IgD-negative memory B cell (primary cell): ENCODE data around the gene TAF11L4. TPM values are rescaled to one million over a fixed set of nuclear protein-coding genes. Genes with fewer than 3 reads are reported as not detected.
"Not testable (repeated sequence)": the region's sequence is repeated elsewhere in the genome, so short reads cannot be mapped to it uniquely, and the experiment has no call there.

Source experiments
- H3K27ac Mint-ChIP-seq, 3 donors: one replicate each; pipeline ENCODE4 v1.8.0; 2020 to 2022; ENCODE audit warnings: mild to moderate bottlenecking in 3 of 3, mixed read lengths in 3 of 3, moderate library complexity in 1 of 3
- H3K27me3 Mint-ChIP-seq: one replicate; pipeline ENCODE4 v1.8.0; 2021; ENCODE audit warnings: mixed read lengths
- H3K36me3 Mint-ChIP-seq: one replicate; pipeline ENCODE4 v1.8.0; 2020; ENCODE audit warnings: mild to moderate bottlenecking, mixed read lengths
- H3K4me1 Mint-ChIP-seq, 3 donors: one replicate each; pipeline ENCODE4 v1.8.0; 2020 to 2022; ENCODE audit warnings: mixed read lengths in 3 of 3, mild to moderate bottlenecking in 1 of 3
- H3K4me3 Mint-ChIP-seq, 4 donors: one replicate each; pipeline ENCODE4 v1.8.0; 2020 to 2022; ENCODE audit warnings: mild to moderate bottlenecking in 4 of 4, mixed read lengths in 4 of 4, moderate library complexity in 3 of 4
- H3K9me3 Mint-ChIP-seq, 3 donors: one replicate each; pipeline ENCODE4 v1.8.0; 2020 to 2021; ENCODE audit warnings: mixed read lengths in 3 of 3, mild to moderate bottlenecking in 1 of 3
- polyA plus RNA-seq: library from polyadenylated mRNA; unstranded; fragments of 300-500 nt; fragmentation: Illumina TruSeq; gene quantifications from one replicate; pipeline ENCODE4 v1.2.3, GENCODE V29; 2021

The TAF11L4 gene
- polyA plus RNA-seq, result not detected

- H3K4me3 Mint-ChIP-seq, H3K4me1 Mint-ChIP-seq, H3K27me3 Mint-ChIP-seq, H3K36me3 Mint-ChIP-seq, H3K27ac Mint-ChIP-seq, H3K9me3 Mint-ChIP-seq: not testable (repeated sequence)
Measured at GRCh38 chr5:17521501-17521900, at the start of gene TAF11L4. Gene TAF11L4, plus strand, starts transcription at chr5:17521801.

DNA sequence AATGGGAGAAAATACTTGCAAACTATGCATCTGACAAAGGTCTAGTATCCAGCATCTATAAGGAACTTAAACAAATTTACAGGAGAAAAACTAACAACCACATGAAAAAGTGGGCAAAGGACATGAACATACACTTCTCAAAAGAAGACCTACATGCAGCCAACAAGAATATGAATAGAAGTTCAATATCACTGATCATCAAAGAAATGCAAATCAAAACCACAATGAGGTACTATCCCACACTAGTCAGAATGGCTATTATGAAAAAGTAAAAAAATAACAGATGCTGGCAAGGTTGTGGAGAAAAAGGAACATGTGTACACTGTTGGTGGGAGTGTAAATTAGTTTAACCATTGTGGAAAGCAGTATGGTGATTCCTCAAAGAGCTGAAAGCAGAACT is 46.5 kb upstream of the TAF11L4 start:
- H3K27ac Mint-ChIP-seq, H3K9me3 Mint-ChIP-seq, H3K36me3 Mint-ChIP-seq, H3K4me3 Mint-ChIP-seq, H3K27me3 Mint-ChIP-seq: not testable (repeated sequence)
- peaks cover 18 to 39% (median 19%) of the 10 kb centered on the region in 3 donors for H3K4me1 Mint-ChIP-seq

GRCh38 chr5:17477043-17477442 is 44.6 kb upstream of the TAF11L4 start:
- Mint-ChIP-seq H3K27me3 (peaks cover 2% of the 10 kb centered on the region), H3K4me1 (peaks cover 18 to 37% (median 19%) of the 10 kb centered on the region in 3 donors), H3K27ac (no peak overlapping the region), H3K4me3 (no peak overlapping the region), H3K9me3 (no peaks in the 10 kb centered on the region), H3K36me3 (peaks cover 2% of the 10 kb centered on the region)

- Mint-ChIP-seq H3K27ac (no peak overlapping the region), H3K4me1 (peaks cover 18 to 34% (median 19%) of the 10 kb centered on the region in 3 donors), H3K27me3 (peaks cover 2% of the 10 kb centered on the region), H3K36me3 (no peaks in the 10 kb centered on the region), H3K4me3 (no peak overlapping the region), H3K9me3 (no peaks in the 10 kb centered on the region)
Measured at GRCh38 chr5:17477573-17478265, 43.9 kb upstream of the TAF11L4 start.

- Mint-ChIP-seq H3K9me3 (no peaks in the 10 kb centered on the region), H3K36me3 (no peaks in the 10 kb centered on the region), H3K4me3 (no peak overlapping the region), H3K27me3 (no peaks in the 10 kb centered on the region), H3K27ac (no peak overlapping the region), H3K4me1 (peaks cover 4 to 16% (median 5%) of the 10 kb centered on the region in 3 donors)
Measured at GRCh38 chr5:17481378-17481777, 40.2 kb upstream of the TAF11L4 start.

- Mint-ChIP-seq H3K27ac (no peak overlapping the region), H3K36me3 (no peaks in the 10 kb centered on the region), H3K9me3 (no peaks in the 10 kb centered on the region), H3K4me3 (no peak overlapping the region), H3K4me1 (peaks cover 2 to 8% (median 5%) of the 10 kb centered on the region in 3 donors), H3K27me3 (no peaks in the 10 kb centered on the region)
Measured at GRCh38 chr5:17482790-17483189, 38.8 kb upstream of the TAF11L4 start.

DNA sequence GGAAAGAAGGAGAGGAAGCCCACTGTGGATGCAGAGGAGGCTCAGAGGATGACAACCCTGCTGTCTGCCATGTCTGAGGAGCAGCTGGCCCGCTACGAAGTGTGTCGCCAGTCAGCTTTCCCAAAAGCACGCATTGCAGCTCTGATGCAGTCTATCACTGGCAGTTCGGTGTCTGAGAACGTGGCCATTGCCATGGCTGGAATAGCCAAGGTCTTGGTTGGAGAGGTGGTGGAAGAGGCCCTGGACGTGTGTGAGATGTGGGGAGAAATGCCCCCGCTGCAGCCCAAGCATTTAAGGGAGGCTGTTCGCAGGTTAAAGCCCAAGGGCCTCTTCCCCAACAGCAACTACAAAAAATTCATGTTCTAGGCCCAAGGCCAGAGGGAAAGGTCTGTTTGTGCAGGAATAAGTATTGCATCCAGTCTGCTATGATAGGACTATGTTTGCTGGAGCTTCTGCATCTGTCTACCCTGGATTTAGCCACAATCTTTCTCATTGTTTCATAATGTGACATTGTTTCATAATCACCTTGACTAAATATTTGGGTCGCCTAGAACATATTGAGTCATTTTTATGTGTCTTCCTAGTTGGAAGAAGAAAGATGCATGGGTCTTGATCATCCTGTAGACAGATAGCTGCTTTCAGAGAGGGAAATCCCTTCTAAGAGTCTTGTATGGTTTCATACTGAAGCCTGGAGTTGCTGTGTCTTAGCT is 35.0 kb upstream of the TAF11L4 start:
- H3K27ac Mint-ChIP-seq, H3K36me3 Mint-ChIP-seq, H3K4me3 Mint-ChIP-seq, H3K9me3 Mint-ChIP-seq, H3K4me1 Mint-ChIP-seq, H3K27me3 Mint-ChIP-seq: not testable (repeated sequence)

- Mint-ChIP-seq H3K36me3 (peaks cover 1% of the 10 kb centered on the region), H3K4me3 (no peak overlapping the region), H3K27ac (no peak overlapping the region), H3K9me3 (no peaks in the 10 kb centered on the region), H3K27me3 (peaks cover 3% of the 10 kb centered on the region), H3K4me1 (peaks cover 0 to 4% (median 3%) of the 10 kb centered on the region in 3 donors)
Measured at GRCh38 chr5:17487174-17487512, 34.5 kb upstream of the TAF11L4 start.

DNA sequence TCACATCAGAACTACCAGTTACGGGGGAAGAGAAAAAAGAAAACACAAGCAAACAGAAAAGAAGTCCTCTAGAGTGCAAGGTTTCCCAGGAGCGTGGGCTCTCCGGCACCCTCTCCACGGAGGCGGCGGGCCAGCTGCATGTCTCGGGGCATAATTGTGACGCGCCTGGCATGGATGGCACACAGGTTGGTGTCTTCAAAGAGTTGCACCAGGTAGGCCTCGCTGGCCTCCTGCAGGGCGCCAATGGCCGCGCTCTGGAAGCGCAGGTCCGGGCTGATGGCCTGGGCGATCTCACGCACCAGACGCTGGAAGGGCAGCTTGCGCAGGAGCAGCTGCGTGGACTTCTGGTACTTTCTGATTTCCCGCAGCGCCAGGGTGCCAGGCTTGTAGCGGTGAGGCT is 30.3 kb upstream of the TAF11L4 start:
- not testable (repeated sequence) for H3K36me3 Mint-ChIP-seq, H3K9me3 Mint-ChIP-seq, H3K4me1 Mint-ChIP-seq, H3K4me3 Mint-ChIP-seq, H3K27ac Mint-ChIP-seq, H3K27me3 Mint-ChIP-seq

GRCh38 chr5:17492770-17493169 is 28.8 kb upstream of the TAF11L4 start:
- Mint-ChIP-seq H3K27ac (no peak overlapping the region), H3K9me3 (peaks cover 0 to 6% (median 3%) of the 10 kb centered on the region in 3 donors), H3K4me1 (peaks cover 0 to 4% (median 3%) of the 10 kb centered on the region in 3 donors), H3K4me3 (no peak overlapping the region), H3K36me3 (peaks cover 1% of the 10 kb centered on the region), H3K27me3 (peaks cover 3% of the 10 kb centered on the region)

- Mint-ChIP-seq H3K36me3 (no peaks in the 10 kb centered on the region), H3K4me3 (no peak overlapping the region), H3K27me3 (no peaks in the 10 kb centered on the region), H3K4me1 (peaks cover 0 to 6% (median 0%) of the 10 kb centered on the region in 3 donors), H3K27ac (no peak overlapping the region), H3K9me3 (peaks cover 0 to 6% (median 3%) of the 10 kb centered on the region in 3 donors)
Measured at GRCh38 chr5:17497446-17497845, 24.2 kb upstream of the TAF11L4 start.

- H3K4me3 Mint-ChIP-seq, H3K27me3 Mint-ChIP-seq, H3K27ac Mint-ChIP-seq, H3K9me3 Mint-ChIP-seq, H3K4me1 Mint-ChIP-seq, H3K36me3 Mint-ChIP-seq: not testable (repeated sequence)
Measured at GRCh38 chr5:17497931-17498330, 23.7 kb upstream of the TAF11L4 start, which contains the start of gene TAF11L2. Gene TAF11L2, plus strand, starts transcription at chr5:17498231.

GRCh38 chr5:17511775-17512325 is 9.8 kb upstream of the TAF11L4 start:
- no peak overlapping the region for H3K4me3 Mint-ChIP-seq
- no peaks in the 10 kb centered on the region for H3K9me3 Mint-ChIP-seq
- H3K27me3 Mint-ChIP-seq, result peaks cover 6% of the 10 kb centered on the region
- H3K36me3 Mint-ChIP-seq, result no peaks in the 10 kb centered on the region
- H3K4me1 Mint-ChIP-seq, result peaks cover 0 to 2% (median 0%) of the 10 kb centered on the region in 3 donors
- H3K27ac Mint-ChIP-seq, result no peak overlapping the region

DNA sequence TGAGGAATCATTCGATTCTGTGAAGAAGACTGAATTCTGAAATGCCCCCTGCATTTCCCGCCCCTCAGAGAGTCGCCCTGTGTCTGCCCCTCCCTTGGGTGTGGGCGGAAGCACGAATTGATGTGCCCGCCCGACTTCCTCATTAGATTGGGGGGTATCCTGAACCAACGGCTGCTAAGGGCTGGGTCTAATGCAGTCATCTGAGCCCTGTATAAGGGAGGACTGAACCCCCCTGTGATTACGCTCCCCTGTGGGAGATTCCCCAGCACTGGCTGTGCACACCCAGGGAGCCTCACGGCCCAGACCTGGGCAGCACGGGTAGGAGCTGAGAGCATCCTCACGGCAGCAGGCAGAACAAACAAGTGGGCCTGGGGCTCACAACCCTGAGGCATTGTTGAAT is 4.1 kb upstream of the TAF11L4 start:
- H3K27ac Mint-ChIP-seq, H3K9me3 Mint-ChIP-seq, H3K36me3 Mint-ChIP-seq, H3K27me3 Mint-ChIP-seq, H3K4me1 Mint-ChIP-seq, H3K4me3 Mint-ChIP-seq: not testable (repeated sequence)

DNA sequence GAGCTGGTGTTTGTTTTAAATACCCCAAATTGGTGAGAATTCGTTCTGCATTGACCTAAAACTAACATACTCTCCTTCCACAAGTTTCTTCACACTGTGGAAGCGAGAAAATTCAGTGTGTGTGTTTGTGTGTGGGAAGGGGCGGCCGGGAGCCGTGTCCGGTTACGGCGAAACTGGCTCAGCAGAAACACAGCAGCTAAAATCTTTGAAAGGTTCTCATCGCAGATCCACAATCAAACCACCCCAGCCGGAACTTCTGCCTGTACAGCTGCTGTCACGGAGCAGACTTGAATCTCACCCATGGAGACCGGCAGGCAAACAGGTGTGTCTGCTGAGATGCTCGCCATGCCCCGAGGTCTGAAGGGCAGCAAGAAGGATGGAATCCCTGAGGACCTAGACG is 3.5 kb upstream of the TAF11L4 start, which contains the start of gene TAF11L3:
TSS of gene TAF11L3 (plus strand) at position 301 of the 400 bp plus-strand sequence.
- H3K9me3 Mint-ChIP-seq, H3K36me3 Mint-ChIP-seq, H3K4me1 Mint-ChIP-seq, H3K27me3 Mint-ChIP-seq, H3K4me3 Mint-ChIP-seq, H3K27ac Mint-ChIP-seq: not testable (repeated sequence)

- not testable (repeated sequence) for H3K27ac Mint-ChIP-seq, H3K27me3 Mint-ChIP-seq, H3K4me3 Mint-ChIP-seq, H3K4me1 Mint-ChIP-seq, H3K36me3 Mint-ChIP-seq, H3K9me3 Mint-ChIP-seq
Measured at GRCh38 chr5:17519508-17519907, 2.1 kb upstream of the TAF11L4 start.
